Stimulated activated CD8-positive, alpha-beta memory T cell treated with anti-CD3 and anti-CD28 coated beads, Interleukin-7, amount 100 ng/mL, for 24 hours (primary cell): ENCODE results near the gene DNM1.
"Not testable (repeated sequence)": the region's sequence is repeated elsewhere in the genome, so short reads cannot be mapped to it uniquely, and the experiment has no call there.

Source experiments
- DNase-seq: peaks from one replicate; pipeline ENCODE4 v3.0.0-alpha.2; 2020; ENCODE audit warnings: low read depth

The DNM1 gene

GRCh38 chr9:128224877-128225276 is 21.7 kb downstream of the DNM1 start:
- no peak for DNase-seq

- no peak for DNase-seq
These were observed 22.7 kb downstream of the DNM1 start for GRCh38 chr9:128225770-128226411.

- no peak for DNase-seq
These were observed 23.2 kb downstream of the DNM1 start for GRCh38 chr9:128226412-128226801.

GRCh38 chr9:128230897-128231296 is 27.7 kb downstream of the DNM1 start:
- not testable (repeated sequence) for DNase-seq

- no peak for DNase-seq
These were observed 28.7 kb downstream of the DNM1 start for GRCh38 chr9:128231638-128232527.

- no peak for DNase-seq
These were observed 29.6 kb downstream of the DNM1 start for GRCh38 chr9:128232528-128233428.

- no peak for DNase-seq
These were observed 30.7 kb downstream of the DNM1 start for GRCh38 chr9:128233817-128234406.

GRCh38 chr9:128242124-128242523 is 38.9 kb downstream of the DNM1 start:
- no peak for DNase-seq

GRCh38 chr9:128242828-128243214 is 39.6 kb downstream of the DNM1 start:
- no peak for DNase-seq

GRCh38 chr9:128243215-128244018 is 40.2 kb downstream of the DNM1 start:
- no peak for DNase-seq

- DNase-seq, result no peak
These were observed 41.1 kb downstream of the DNM1 start for GRCh38 chr9:128244091-128244836.

- no peak for DNase-seq
These were observed 41.7 kb downstream of the DNM1 start for GRCh38 chr9:128244837-128245231.

GRCh38 chr9:128245421-128246151 is 42.4 kb downstream of the DNM1 start:
- no peak for DNase-seq

GRCh38 chr9:128246471-128246870 is 43.3 kb downstream of the DNM1 start:
- DNase-seq, result no peak

- DNase-seq, result no peak
These were observed 44.1 kb downstream of the DNM1 start for GRCh38 chr9:128247226-128247803.

- DNase-seq, result no peak
These were observed 46.4 kb downstream of the DNM1 start for GRCh38 chr9:128249558-128249907.

GRCh38 chr9:128249908-128250838 is 47.0 kb downstream of the DNM1 start:
- peak; percentile 99 for DNase-seq
